Sigmoid colon (tissue), 7 donors: ENCODE results near the gene GSDMA. TPM values are rescaled to one million over a fixed set of nuclear protein-coding genes. Genes with fewer than 3 reads are reported as not detected.
"Not testable (repeated sequence)": the region's sequence is repeated elsewhere in the genome, so short reads cannot be mapped to it uniquely, and the experiment has no call there.

Source experiments
- DNase-seq: peaks from one replicate; pipeline ENCODE4 v3.0.0-alpha.2; 2019
- H3K27ac ChIP-seq, 4 donors: fragments of 200-600 bp; sonication (generic); one replicate each; pipeline ENCODE4 v1.5.1; 2016 to 2019; ENCODE audit warnings: mild to moderate bottlenecking in 1 of 4
- H3K27me3 ChIP-seq, 3 donors: fragments of 200-600 bp; sonication (generic); one replicate each; pipeline ENCODE4 v1.5.1; 2019; ENCODE audit warnings: mild to moderate bottlenecking in 1 of 3
- H3K36me3 ChIP-seq, 4 donors: fragments of 200-600 bp; sonication (generic); one replicate each; pipeline ENCODE4 v1.5.1; 2016 to 2019
- H3K4me1 ChIP-seq, 4 donors: fragments of 200-600 bp; sonication (generic); one replicate each; pipeline ENCODE4 v1.5.1; 2017 to 2019
- H3K4me3 ChIP-seq, 4 donors: fragments of 200-600 bp; sonication (generic); one replicate each; pipeline ENCODE4 v1.5.1; 2017 to 2019; ENCODE audit warnings: mild to moderate bottlenecking in 2 of 4, moderate library complexity in 1 of 4
- H3K9me3 ChIP-seq, 4 donors: fragments of 200-600 bp in 3 of 4; sonication (generic) in 3 of 4; one replicate each; pipeline versions ENCODE4 v1.5.1 to v1.6.1; 2013 to 2019
- EP300 ChIP-seq, 4 donors: sonication (generic); formaldehyde crosslinking; IDR thresholded peaks; one replicate each; pipeline ENCODE4 v1.6.1; 2017; ENCODE audit warnings: antibody characterized with exemption in 4 of 4
- POLR2A ChIP-seq, 2 donors: fragments of 450-650 bp; IDR thresholded peaks; one replicate each; pipeline ENCODE4 v1.6.1; 2016; ENCODE audit warnings: antibody characterized with exemption in 2 of 2, mild to moderate bottlenecking in 2 of 2, moderate library complexity in 2 of 2
- POLR2AphosphoS5 ChIP-seq, 4 donors: sonication (generic); formaldehyde crosslinking; IDR thresholded peaks; one replicate each; pipeline ENCODE4 v1.6.1; 2017; ENCODE audit warnings: antibody characterized with exemption in 4 of 4
- WGBS, 2 donors: extraction: QIAGEN DNeasy Blood & Tissue Kit; methylation state at CpG; one replicate each; pipeline ENCODE4 v1.1.7; 2013; 5-methylcytosine and 5-hydroxymethylcytosine counted together
- intact Hi-C: fragments of 100-400 bp; cut with DNase I; formaldehyde crosslinking; loops from one replicate; pipeline ENCODE4 v1.15.1; 2023
- polyA plus RNA-seq, 3 donors: library from polyadenylated mRNA; stranded (reverse); fragments of 200-250 nt; gene quantifications; one replicate each; pipeline ENCODE4 v1.2.3, GENCODE V29; 2013
- total RNA-seq, 4 donors: library from RNA; depleted of rRNA; stranded (reverse); fragments of >200 nt; gene quantifications; one replicate each; pipeline ENCODE4 v1.1.0, GENCODE V29; 2016
- TF ChIP-seq, protein P1 (sequence below), 4 experiments: fragments of 450-650 bp in 3 of 4; fragments of 200-600 bp in 1 of 4; IDR thresholded peaks; one replicate each; pipeline ENCODE4 v1.5.1; 2016 to 2019; ENCODE audit warnings: antibody characterized with exemption in 4 of 4, mild to moderate bottlenecking in 3 of 4, moderate library complexity in 2 of 4
- donor health status: healthy with polysubstance abuse.
- donor health status: Bipolar disorder and iron deficiency.
- donor health status: healthy.

The GSDMA gene
- total and polyA plus RNA-seq, 7 donors = 0.29 to 1.3 (median 0.60) TPM; not detected in 4

DNA sequence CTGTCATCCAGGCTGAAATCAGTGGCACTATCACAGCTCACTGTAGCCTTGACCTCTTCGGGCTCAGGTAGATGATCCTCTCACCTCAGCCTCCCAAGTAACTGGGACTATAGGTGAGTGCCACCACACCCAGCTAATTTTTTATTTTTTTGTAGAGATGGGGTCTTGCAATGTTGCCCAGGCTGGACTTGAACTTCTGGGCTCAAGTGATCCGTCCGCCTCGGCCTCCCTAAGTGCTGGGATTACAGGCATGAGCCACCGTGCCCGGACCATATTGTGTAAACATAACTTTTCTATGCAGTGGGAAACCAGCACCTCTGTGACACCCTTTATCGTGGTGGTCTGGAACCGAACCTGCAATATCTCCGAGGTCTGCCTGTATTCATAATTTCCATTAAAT lies 41.3 kb downstream of the GSDMA start:
- WGBS, 2 donors = 89 to 93% methylated on average over 9 of the region's 9 CpGs
- intact Hi-C loops = no loop called here
- TF ChIP-seq EP300 (IDR thresholded peaks at IDR 0.05) (no peak), POLR2AphosphoS5 (IDR thresholded peaks at IDR 0.05) (no peak), POLR2A (IDR thresholded peaks at IDR 0.05) (no peak)
- TF ChIP-seq, protein P1, sequence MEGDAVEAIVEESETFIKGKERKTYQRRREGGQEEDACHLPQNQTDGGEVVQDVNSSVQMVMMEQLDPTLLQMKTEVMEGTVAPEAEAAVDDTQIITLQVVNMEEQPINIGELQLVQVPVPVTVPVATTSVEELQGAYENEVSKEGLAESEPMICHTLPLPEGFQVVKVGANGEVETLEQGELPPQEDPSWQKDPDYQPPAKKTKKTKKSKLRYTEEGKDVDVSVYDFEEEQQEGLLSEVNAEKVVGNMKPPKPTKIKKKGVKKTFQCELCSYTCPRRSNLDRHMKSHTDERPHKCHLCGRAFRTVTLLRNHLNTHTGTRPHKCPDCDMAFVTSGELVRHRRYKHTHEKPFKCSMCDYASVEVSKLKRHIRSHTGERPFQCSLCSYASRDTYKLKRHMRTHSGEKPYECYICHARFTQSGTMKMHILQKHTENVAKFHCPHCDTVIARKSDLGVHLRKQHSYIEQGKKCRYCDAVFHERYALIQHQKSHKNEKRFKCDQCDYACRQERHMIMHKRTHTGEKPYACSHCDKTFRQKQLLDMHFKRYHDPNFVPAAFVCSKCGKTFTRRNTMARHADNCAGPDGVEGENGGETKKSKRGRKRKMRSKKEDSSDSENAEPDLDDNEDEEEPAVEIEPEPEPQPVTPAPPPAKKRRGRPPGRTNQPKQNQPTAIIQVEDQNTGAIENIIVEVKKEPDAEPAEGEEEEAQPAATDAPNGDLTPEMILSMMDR (IDR thresholded peaks at IDR 0.05) = no peak
- Histone ChIP-seq H3K4me1 (no peaks in the 10 kb centered on the region), H3K27me3 (no peaks in the 10 kb centered on the region), H3K4me3 (no peak overlapping the region), H3K36me3 (no peaks in the 10 kb centered on the region), H3K27ac (no peak overlapping the region), H3K9me3 (no peaks in the 10 kb centered on the region)
- no peak for DNase-seq

DNA sequence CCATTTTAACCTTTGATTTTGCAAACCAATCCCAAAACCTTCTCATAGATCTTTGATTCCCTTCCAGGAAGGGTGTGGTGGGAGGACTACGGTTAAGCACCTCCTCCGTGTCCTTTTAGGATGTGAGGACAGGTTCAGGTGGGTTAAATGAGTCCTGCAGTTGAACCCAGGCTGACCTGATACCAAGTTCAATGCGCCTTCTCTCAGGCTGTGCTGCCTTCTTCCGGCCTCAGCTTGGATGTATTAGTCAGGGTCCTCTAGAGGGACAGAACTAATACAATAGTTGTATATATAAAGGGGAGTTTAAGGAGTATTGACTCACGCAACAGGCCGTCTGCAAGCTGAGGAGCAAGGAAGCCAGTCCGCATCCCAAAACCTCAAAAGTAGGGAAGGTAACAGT lies 41.9 kb downstream of the GSDMA start:
- Histone ChIP-seq H3K36me3 (no peaks in the 10 kb centered on the region), H3K9me3 (no peaks in the 10 kb centered on the region), H3K4me1 (no peaks in the 10 kb centered on the region), H3K4me3 (no peak overlapping the region), H3K27me3 (no peaks in the 10 kb centered on the region), H3K27ac (no peak overlapping the region)
- TF ChIP-seq POLR2A (IDR thresholded peaks at IDR 0.05) = no peak
- TF ChIP-seq POLR2AphosphoS5 (IDR thresholded peaks at IDR 0.05) = no peak
- TF ChIP-seq EP300 (IDR thresholded peaks at IDR 0.05) = no peak
- TF ChIP-seq, protein P1 (IDR thresholded peaks at IDR 0.05) = no peak
- no peak for DNase-seq
- intact Hi-C loops = no loop called here
- 81 to 93% methylated on average over 7 of the region's 7 CpGs for WGBS, 2 donors

DNA sequence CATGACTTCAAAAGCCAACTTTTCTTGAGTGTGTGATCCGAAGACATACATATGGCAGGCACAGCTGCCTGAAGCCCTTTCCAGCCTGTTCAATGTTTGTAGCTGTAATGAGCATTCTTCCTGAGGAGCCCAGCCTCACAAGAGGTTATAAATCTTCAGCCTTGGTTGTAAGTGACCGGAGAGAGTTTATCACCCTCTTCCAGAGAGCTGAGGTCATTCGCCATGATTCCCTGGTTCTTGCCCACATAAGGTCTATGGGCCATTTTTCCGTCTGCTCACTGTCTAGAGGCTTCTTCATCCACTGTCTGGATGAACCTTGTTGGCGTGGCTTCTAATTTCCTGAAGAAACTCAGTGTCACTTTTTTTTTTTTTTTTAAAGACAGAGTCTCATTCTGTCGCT lies 42.7 kb downstream of the GSDMA start:
- H3K27ac ChIP-seq = no peak overlapping the region

DNA sequence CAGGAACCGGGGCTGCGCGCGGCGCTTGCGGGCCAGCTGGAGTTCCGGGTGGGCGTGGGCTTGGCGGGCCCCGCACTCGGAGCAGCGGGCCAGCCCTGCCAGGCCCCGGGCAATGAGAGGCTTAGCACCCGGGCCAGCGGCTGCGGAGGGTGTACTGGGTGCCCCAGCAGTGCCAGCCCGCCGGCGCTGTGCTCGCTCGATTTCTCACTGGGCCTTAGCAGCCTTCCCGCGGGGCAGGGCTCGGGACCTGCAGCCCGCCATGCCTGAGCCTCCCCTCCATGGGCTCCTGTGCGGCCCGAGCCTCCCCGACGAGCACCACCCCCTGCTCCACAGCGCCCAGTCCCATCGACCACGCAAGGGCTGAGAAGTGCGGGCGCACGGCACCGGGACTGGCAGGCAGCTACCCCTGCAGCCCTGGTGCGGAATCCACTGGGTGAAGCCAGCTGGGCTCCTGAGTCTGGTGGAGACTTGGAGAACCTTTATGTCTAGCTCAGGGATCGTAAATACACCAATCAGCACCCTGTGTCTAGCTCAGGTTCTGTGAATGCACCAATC lies 48.2 kb downstream of the GSDMA start:
- intact Hi-C loops = not testable (repeated sequence)
- 93 to 96% methylated on average over 38 of the region's 38 CpGs for WGBS, 2 donors

More for the DNA sequence above, 42.7 kb downstream of the GSDMA start:
- no peaks in the 10 kb centered on the region for H3K36me3 ChIP-seq
- no peaks in the 10 kb centered on the region for H3K4me1 ChIP-seq
- no peak overlapping the region for H3K4me3 ChIP-seq
- H3K9me3 ChIP-seq = no peaks in the 10 kb centered on the region
- intact Hi-C loops = no loop called here
- WGBS, 2 donors = 84 to 88% methylated on average over 6 of the region's 6 CpGs
- DNase-seq = no peak
- H3K27me3 ChIP-seq = no peaks in the 10 kb centered on the region
- TF ChIP-seq EP300 (IDR thresholded peaks at IDR 0.05) (no peak), POLR2A (IDR thresholded peaks at IDR 0.05) (no peak), POLR2AphosphoS5 (IDR thresholded peaks at IDR 0.05) (no peak)
- TF ChIP-seq, protein P1 (IDR thresholded peaks at IDR 0.05) = no peak

DNA sequence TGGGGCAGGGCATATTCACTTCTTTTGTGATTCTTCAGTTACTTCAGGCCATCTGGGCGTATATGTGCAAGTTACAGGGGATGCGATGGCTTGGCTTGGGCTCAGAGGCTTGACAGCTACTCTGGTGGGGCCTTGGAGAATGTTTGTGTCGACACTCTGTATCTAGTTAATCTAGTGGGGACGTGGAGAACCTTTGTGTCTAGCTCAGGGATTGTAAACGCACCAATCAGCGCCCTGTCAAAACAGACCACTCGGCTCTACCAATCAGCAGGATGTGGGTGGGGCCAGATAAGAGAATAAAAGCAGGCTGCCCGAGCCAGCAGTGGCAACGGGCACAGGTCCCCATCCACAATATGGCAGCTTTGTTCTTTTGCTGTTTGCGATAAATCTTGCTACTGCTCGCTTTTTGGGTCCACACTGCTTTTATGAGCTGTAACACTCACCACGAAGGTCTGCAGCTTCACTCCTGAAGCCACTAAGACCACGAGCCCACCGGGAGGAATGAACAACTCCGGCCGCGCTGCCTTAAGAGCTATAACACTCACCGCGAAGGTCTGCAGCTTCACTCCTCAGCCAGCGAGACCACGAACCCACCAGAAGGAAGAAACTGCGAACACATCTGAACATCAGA lies 49.3 kb downstream of the GSDMA start:
- DNase-seq, H3K27me3 ChIP-seq, H3K4me3 ChIP-seq, H3K9me3 ChIP-seq, H3K27ac ChIP-seq, H3K36me3 ChIP-seq: not testable (repeated sequence)
- WGBS, 2 donors = 73 to 76% methylated on average over 21 of the region's 22 CpGs
- H3K4me1 ChIP-seq = peaks cover 0 to 15% (median 9%) of the 10 kb centered on the region in 4 donors
- intact Hi-C loops = loop anchor here (2.0 kb wide), 1 partner anchor 179 kb away; no protein-coding TSS in a partner anchor

More for the DNA sequence above, 48.2 kb downstream of the GSDMA start:
- not testable (repeated sequence) for H3K27me3 ChIP-seq, H3K9me3 ChIP-seq, H3K4me3 ChIP-seq, H3K27ac ChIP-seq, DNase-seq, H3K36me3 ChIP-seq
- peaks cover 0 to 13% (median 9%) of the 10 kb centered on the region in 4 donors for H3K4me1 ChIP-seq
